A172 (cell line): ENCODE results near the gene RAPGEFL1. TPM values are rescaled to one million over a fixed set of nuclear protein-coding genes. Genes with fewer than 3 reads are reported as not detected.
A peak's percentile ranks its signal among the peaks of the same experiment; 100 is the strongest.
"Not testable (repeated sequence)": the region's sequence is repeated elsewhere in the genome, so short reads cannot be mapped to it uniquely, and the experiment has no call there.

Experiments
- DNase-seq: peaks from one replicate; pipeline ENCODE4 v3.0.0-alpha.2; 2015; ENCODE audit warnings: low spot score
- total RNA-seq: library from RNA; depleted of rRNA; stranded (reverse); fragments of >200 nt; shearing (Covaris generic); gene quantifications from 2 replicates; pipeline ENCODE4 v1.2.3, GENCODE V29; 2014

Gene RAPGEFL1
- total RNA-seq, 1 experiment from 2014 or later, result 4.4 TPM

DNA sequence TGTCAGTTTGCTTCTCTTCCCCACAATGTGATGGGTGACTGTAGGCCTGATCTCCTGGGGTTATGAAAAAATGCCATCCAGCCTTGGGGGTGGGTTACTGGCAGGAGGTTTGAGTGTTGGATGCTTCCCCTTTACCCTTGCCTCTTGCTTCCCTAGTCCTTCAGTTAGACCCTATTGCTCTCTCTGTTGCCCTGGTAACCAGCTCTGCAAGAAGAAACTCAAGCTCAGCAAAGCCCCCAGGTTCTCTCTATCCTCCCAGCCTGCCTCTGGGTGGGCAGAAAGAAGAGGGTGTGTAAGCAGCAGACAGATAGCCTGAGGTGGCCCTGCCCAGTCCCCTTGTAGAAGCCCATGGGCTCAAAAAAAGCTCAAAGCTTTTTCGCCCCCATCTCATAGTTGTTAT is 2.8 kb upstream of the RAPGEFL1 start:
- DNase-seq, result no peak

DNA sequence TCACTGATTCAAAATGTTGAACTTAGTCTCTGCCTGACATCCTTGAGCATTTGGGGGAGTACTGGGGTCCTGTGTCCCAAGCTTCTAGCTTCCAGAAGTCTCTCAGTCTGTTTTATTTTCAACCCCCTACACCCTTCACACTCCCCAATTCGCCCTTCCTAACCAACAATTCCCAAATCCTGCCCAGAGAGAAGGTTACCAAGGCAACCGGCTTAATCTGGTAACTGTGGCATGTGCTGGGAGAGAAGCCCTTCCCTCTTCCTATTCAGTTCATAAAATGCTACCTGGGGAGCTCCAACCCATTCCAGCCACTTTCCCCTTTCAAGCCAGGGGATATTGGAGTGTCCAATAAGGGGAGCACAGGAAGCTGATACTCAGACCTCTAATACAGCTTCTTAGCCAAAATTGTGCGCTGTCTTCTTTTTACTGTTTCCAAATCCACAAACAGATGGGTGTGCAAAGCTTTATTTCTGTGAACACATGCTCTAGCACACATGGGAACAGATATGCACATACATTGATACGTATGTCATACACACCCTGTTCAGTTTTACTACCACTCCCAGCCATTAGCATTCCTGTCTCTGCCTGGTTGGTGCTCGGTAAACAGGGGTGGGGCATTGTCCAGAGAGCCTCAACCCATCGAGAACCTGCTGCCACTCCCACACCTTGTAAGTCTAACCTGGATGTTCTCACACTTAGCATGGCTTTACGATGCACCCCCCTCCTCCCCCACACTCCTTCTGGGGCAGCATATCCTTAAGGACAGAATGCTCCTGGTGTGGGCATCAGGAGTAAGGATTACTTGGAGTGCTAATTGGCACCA is 1.1 kb upstream of the RAPGEFL1 start:
- DNase-seq, result no peak

DNA sequence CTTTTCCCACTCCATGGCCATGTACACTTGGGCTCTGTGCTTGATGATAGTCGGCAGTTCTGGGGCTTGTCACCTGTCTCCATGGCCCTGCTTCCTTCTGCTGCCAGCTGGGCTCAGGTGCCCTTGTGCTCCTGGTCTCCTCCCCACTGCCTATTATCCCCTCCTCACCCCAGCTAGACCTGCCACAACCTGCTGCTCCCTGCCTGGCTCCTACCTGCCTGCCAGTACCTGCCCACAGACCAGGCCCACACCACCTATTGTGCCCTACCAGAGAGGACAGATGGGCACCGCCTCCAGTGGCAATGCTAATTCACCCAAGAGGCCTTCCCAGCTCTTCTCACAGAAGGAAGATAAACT is 538 bp upstream of the RAPGEFL1 start:
- no peak for DNase-seq

DNA sequence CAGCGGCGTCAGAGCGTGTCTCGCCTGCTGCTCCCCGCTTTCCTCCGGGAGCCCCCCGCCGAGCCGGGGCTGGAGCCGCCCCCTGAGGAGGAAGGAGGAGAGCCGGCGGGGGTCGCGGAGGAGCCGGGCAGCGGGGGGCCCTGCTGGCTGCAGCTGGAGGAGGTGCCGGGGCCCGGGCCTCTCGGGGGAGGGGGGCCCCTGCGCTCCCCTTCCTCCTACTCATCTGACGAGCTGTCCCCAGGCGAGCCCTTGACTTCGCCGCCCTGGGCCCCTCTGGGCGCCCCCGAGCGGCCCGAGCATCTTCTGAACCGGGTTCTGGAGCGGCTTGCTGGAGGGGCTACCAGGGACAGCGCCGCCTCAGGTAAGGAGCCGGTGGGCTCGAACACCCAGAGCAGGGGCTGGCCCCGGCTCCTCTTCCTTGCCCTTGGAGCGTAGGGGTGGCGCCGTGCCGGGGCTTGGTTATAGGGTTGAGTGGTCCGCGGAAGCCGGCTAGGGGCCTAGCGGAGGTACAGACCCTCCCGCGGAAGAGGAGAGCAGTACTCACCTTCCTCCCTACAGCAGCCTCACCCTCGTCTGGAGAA is 841 bp downstream of the RAPGEFL1 start:
- DNase-seq, result no peak

DNA sequence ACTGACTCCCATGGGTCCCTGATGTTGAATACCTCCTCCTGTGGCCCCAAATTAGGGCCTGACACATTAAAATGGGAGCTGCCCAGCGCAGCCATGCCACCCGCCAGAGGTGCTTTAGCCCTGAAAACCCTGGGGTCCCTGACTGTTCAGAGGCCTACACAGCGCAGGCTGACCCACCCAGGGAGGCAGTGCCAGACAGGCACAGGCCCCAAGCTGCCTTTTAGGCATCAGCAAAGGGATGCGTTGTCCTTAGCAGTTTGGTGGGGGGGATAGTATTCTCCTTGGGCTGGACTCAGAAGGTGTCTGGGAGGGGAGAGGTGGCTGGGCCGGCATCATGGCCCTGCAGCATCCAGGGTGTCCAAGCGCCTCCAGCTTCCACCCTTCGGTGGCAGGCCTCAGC is 1.4 kb downstream of the RAPGEFL1 start:
- DNase-seq, result no peak

DNA sequence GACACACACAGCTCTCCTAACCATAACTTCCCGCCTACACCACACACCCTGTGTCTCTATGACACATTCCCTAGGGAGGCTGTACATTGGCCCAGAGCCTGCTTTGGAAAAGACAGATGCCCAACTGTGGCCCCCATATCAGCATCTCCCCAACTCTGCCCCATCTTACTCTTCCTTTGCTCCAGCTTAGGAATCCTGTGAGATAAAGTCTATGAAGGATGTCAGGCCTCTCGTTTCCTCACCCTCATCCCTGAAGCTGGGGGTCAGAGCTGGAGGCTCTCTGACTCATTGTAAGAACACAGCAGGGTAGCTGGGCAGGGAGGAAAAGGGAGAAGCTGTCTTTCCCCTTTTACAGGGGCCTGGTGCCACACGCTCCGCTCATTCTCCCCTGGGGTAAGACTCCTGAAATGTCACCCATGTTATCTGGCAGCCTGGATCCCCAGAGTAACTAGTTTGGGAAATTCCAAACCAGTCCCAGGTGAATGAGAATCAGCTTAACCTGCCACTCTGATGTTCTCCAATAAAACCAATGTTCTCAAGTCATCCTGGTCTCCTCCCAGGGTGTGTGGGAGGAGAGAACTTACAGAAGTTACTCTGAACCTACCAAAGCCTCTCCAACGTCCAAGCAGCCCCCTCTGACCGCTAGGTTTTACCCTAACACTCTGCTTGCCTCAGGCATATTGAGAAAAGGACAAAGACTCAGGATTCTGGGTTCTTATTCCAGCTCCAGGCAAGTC is 2.8 kb downstream of the RAPGEFL1 start:
- peak; percentile 82 for DNase-seq

DNA sequence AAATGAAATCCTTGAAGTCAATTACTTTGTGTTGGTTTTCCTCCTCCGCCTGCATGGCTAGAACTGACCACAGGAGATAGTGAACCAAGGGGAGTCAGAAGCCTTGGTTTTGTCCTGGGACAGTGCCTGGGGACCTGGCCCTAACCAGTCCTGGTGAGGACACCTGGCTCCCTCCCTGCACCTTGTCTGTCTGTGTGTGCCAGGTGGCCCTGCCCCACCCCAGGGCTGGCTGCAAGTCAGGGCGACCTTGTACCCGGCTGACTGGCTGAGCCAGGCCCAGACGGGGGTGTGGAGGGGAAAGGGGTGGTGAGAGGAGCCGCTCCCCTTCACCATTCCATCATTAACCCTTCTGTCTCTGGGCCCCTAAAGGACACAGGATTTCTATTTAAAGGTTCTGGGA is 3.4 kb downstream of the RAPGEFL1 start:
- DNase-seq, result no peak

DNA sequence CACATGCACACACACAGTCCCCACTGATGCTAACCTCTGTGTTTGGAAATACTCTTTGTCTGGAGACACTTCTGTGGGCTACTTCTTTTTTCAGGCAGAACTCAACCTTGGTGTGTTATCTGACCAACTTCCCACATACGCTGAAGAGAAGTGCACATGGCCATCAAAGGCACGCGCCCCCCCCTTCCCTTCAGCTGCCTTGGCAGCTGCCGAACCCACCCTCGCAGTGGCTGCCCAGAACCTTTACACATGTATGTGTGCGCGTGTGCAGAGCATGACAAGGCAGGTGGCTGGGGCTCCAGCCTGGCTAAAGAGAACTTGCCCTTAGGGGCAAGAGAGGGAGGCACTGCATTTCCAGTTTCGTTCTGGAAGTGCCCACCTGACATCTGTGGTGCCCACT is 3.9 kb downstream of the RAPGEFL1 start:
- DNase-seq, result no peak

DNA sequence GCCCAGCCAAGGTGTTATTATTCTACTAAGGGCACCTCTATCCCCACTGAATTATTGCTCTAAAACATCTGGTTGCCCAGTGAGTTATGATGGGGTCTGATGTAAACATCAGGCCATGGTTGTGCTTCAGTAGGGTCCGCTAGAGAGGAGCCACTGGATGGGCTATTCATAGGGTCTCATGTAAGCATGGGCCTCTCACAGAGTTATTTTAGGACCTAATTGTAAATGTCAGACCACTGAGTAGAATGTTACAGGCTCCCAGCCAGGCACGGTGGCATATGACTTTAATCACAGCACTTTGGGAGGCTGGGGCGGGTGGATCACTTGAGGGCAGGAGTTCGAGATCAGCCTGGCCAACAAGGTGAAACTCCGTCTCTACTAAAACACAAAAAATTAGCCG is 5.3 kb downstream of the RAPGEFL1 start:
- no peak for DNase-seq

DNA sequence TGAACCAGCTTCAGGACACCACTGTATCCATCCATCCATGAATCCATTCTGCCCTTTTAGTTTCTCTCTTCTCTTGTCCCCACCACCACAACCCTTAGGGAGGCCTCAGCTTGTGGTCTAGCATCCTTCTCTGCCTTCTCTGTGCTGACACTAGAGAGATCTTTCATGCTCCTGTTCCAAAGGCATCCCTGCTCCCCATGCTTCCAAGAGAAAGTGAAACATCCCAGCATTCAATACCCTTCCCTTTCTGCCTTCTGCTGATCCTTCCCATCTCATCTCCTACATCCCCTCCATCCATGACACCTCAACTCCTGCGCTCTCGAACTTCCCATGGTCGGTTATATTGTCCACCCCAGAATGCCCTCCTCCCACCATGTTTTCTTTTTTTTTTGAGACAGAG is 10.0 kb downstream of the RAPGEFL1 start:
- no peak for DNase-seq

DNA sequence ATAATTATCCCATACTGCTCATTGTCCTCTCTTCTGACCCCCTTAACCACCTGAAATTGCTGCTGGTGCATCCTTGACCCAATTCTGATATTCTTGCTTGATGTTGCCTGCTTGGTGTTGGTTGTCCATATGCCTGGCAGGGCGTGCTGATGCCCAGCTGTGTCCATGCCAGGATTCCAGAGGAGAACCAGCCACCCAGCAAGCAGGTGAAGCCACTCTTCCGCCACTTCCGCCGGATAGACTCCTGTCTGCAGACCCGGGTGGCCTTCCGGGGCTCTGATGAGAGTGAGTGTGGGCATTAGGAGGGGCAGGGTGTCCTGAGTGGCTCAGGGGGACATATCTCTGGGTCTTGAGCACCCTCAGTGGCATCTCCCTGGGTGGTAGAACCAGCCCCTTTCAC is 11.4 kb downstream of the RAPGEFL1 start:
- DNase-seq, result no peak

DNA sequence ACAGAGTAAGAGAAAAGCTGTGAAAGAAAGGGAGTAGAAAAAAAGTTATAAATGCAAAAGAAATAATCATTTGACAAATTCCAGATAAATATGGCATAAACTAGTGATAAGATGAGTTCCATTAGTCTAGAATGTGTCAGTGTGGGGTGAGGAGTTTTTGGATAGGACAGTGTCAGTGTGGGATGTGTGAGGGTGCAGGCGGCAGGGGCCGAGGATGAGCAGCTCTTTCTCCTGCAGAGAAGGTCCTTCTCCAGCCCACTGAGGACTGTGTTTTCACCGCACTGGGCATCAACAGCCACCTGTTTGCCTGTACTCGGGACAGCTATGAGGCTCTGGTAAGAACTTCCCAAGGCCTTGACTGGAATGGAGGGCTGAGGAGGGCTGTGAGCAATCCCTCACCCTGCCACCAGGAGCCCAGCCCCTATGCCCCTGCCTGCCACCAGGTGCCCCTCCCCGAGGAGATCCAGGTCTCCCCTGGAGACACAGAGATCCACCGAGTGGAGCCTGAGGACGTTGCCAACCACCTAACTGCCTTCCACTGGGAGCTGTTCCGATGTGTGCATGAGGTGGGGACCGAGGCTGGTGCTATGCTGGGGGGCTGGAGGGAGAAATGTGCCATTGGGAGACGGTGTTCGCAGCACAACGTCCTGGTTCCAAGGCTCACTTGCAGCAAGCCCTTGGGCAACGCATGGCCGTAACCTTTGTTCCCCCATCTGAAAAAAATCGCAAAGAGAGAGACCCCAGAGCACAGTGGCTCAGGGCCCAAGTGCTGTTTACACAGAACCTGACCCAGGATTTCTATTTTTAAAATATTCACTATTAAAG is 13.1 kb downstream of the RAPGEFL1 start:
- no peak for DNase-seq

DNA sequence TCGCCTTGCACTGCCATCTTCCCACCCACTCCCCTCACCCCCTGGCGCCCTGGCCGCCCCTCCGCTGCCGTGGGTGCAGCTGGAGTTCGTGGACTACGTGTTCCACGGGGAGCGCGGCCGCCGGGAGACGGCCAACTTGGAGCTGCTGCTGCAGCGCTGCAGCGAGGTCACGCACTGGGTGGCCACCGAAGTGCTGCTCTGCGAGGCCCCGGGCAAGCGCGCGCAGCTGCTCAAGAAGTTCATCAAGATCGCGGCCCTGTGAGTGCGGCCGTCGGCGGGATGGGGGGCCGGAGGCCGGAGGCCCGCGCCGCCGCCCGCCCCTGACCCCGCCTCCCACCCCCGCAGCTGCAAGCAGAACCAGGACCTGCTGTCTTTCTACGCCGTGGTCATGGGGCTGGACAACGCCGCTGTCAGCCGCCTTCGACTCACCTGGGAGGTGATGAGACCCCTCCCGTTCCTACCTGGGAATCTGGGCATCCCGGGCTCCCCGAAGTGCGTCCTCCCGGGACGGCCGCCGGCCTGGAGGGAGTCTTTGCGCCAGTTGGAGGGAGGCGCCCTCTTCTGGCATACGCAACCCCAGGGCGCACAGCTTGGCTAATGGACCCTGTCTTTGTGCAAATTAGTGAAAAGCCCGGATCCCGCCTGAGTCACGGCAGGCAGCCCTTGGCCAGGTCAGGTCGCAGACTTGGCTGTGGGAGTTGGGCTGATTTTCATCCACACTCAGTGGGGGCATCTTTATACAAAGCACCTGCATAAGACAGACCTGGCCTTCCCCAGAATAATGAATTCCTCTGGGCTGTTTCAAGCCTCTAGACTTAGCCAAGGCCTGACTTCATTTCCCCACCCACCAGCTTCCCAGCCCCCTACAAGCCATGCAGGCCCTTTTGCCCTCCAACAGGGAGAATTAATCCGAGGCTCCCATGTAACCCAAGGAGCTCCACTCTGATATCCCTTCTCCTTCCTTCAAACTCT is 14.3 kb downstream of the RAPGEFL1 start:
- DNase-seq, result peak; percentile 67

DNA sequence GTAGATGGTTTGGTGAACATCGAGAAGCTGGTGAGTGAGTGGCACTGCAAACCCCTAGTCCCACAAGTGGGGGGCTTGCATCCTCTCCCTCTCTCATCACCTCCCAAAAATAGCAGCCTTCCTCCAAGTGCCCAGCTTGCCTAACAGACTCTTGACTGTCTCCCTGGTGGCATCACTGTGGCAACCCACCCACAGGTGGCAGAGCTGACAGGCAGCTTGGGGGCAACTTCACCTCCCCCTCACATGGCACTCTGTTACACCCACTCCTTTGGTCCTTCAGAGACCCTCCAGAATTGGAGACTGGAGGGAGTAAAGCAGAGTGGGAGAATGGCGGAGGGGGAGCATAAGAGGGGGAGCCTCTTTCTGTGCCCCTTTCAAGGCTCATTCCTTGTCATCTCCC is 15.7 kb downstream of the RAPGEFL1 start:
- no peak for DNase-seq

DNA sequence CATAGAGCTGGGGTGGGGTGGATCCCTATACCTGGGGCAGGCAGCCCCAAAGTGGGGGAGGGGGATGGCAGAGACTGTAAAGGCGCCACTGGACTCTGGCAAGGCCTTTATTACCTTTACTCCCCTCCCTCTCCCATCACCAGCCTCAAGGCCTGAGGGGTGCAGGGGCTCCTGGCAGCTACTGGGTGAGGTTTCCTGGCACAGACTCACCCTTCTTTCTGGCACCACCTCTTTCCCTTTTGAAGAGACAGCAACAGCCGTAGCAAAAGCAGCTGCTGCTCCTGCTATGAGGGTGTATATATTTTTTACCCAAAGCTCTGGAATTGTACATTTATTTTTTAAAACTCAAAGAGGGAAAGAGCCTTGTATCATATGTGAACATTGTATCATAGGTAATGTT is 17.6 kb downstream of the RAPGEFL1 start:
- DNase-seq, result no peak

DNA sequence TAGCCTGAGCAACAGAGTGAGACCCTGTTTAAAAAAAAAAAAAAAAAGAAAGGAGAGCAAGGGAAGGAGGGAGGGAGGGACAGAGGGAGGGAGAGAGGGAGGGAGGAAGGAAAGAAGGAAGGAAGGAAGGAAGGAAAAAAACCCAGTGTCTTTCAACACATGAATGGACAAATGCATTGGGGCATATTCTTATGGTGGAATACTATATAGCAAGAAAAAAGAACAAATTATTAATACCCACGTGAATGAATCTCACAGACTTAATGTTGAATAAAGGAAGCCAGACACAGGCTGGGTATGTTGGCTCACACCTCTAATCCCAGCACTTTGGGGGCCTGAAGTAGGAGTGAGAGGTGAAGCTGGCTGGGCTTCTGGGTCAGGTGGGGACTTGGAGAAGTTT is 20.3 kb downstream of the RAPGEFL1 start:
- DNase-seq, result no peak

DNA sequence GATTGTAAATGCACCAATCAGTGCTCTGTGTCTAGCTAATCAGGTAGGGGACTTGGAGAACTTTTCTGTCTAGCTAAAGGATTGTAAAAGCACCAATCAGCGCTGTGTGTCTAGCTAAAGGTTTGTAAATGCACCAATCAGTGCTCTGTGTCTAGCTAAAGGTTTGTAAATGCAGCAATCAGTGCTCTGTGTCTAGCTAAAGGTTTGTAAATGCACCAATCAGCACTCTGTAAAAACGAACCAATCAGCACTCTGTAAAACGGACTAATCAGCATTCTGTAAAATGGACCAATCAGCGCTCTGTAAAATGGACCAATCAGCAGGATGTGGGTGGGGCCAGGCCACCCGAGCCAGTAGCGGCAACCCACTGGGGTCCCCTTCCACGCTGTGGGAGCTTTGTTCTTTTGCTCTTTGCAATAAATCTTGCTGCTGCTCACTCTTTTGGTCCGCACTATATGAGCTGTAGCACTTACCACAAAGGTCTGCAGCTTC is 20.7 kb downstream of the RAPGEFL1 start:
- DNase-seq, result not testable (repeated sequence)

DNA sequence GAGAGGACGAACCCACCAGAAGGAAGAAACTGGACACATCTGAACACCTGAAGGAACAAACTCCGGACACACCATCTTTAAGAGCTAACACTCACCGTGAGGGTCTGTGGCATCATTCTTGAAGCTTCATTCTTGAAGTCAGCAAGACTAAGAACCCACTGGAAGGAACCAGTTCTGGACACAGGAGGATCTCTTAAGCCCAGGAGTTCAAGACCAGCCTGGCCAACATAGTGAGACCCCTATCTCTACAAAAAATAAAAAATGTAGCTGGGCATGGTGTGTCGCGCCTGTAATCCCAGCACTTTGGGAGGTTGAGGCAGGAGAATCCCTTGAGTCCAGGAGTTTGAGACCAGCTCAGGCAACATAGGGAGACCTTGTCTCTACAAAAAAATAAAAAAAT is 21.3 kb downstream of the RAPGEFL1 start:
- DNase-seq, result no peak

DNA sequence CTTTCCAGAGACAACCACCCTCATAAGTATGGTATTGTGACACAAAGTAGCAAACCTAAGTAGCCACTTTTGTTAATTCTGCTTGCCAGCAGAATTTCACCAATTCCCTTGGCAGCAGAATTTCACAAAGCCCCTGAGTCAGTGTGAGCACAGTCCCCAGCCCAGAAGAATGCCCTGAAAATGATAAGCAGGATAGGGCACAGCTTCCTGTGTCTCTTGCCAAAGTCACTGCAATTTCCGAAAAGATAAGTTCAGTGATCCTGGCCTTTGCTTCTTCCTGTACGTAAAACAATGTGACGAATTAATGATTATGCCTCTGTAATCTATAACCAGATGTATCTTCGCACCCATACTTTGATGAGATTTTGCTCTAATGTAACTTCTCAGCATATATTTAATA is 25.9 kb downstream of the RAPGEFL1 start:
- DNase-seq, result no peak

DNA sequence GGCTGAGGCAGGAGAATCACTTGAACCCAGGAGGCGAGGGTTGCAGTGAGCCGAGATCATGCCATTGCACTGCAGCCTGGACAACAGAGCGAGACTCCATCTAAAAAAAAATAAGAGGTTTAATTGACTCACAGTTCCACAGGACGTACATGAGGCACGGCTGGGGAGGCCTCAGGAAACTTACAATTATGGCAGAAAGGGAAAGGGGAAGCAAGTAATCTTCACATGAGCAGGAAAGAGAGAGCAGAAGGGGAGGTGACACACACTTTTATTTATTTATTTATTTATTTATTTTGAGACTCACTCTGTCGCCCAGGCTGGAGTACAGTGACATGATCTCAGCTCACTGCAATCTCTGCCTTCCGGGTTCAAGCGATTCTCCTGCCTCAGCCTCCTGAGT is 28.9 kb downstream of the RAPGEFL1 start:
- not testable (repeated sequence) for DNase-seq
